ENCODE measurements around the gene APOC1. TPM values are rescaled to one million over a fixed set of nuclear protein-coding genes. Genes with fewer than 3 reads are reported as not detected.

The APOC1 gene
- total and polyA plus RNA-seq, 4 donors = 14.0 to 1,030 (median 217) TPM

DNA sequence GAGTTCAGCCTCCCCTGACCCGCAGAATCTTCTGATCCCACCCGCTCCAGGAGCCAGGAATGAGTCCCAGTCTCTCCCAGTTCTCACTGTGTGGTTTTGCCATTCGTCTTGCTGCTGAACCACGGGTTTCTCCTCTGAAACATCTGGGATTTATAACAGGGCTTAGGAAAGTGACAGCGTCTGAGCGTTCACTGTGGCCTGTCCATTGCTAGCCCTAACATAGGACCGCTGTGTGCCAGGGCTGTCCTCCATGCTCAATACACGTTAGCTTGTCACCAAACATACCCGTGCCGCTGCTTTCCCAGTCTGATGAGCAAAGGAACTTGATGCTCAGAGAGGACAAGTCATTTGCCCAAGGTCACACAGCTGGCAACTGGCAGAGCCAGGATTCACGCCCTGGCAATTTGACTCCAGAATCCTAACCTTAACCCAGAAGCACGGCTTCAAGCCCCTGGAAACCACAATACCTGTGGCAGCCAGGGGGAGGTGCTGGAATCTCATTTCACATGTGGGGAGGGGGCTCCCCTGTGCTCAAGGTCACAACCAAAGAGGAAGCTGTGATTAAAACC lies 9.9 kb upstream of the APOC1 start:
- no peaks in the 10 kb centered on the region for H3K9me3 ChIP-seq (ENCODE audit: control insufficient read depth in 4 of 4, insufficient read depth in 3 of 4, low read length in 3 of 4)
- H3K4me1 ChIP-seq (ENCODE audit: control insufficient read depth in 5 of 5, insufficient read depth in 5 of 5, low read length in 5 of 5) = peaks cover 0 to 16% (median 0%) of the 10 kb centered on the region in 5 donors
- DNase-seq (no peak), ATAC-seq (ENCODE audit: insufficient read depth, low FRiP score) (no peak)
- TF ChIP-seq CTCF (IDR thresholded peaks at IDR 0.05; ENCODE audit: control extremely low read depth, extremely low read depth) = no peak
- 73 to 84% methylated on average over 12 of the region's 12 CpGs for WGBS, 2 donors
- H3K36me3 ChIP-seq (ENCODE audit: control insufficient read depth in 4 of 4, insufficient read depth in 4 of 4, low read length in 4 of 4) = peaks cover 7 to 27% (median 16%) of the 10 kb centered on the region in 4 donors
- no peak overlapping the region for H3K9ac ChIP-seq (ENCODE audit: insufficient read depth in 1 of 2, low read length in 2 of 2)
- no peak overlapping the region for H3K4me3 ChIP-seq
- H3K27me3 ChIP-seq (ENCODE audit: control insufficient read depth in 3 of 3, insufficient read depth in 3 of 3, low read length in 2 of 3) = no peaks in the 10 kb centered on the region
- H3K27ac ChIP-seq (ENCODE audit: low read depth in 1 of 2, low read length in 1 of 2) = no peak overlapping the region

DNA sequence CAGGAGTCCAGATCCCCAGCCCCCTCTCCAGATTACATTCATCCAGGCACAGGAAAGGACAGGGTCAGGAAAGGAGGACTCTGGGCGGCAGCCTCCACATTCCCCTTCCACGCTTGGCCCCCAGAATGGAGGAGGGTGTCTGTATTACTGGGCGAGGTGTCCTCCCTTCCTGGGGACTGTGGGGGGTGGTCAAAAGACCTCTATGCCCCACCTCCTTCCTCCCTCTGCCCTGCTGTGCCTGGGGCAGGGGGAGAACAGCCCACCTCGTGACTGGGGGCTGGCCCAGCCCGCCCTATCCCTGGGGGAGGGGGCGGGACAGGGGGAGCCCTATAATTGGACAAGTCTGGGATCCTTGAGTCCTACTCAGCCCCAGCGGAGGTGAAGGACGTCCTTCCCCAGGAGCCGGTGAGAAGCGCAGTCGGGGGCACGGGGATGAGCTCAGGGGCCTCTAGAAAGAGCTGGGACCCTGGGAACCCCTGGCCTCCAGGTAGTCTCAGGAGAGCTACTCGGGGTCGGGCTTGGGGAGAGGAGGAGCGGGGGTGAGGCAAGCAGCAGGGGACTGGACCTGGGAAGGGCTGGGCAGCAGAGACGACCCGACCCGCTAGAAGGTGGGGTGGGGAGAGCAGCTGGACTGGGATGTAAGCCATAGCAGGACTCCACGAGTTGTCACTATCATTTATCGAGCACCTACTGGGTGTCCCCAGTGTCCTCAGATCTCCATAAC lies 8.8 kb upstream of the APOC1 start, which contains the start of gene APOE:
APOE (plus strand) TSS at position 360 of the 724 bp plus-strand sequence. CDS start 829 bp downstream, outside the sequence.
- no peak within 1 kb of the TSS for H3K27ac ChIP-seq (ENCODE audit: low read depth in 1 of 2, low read length in 1 of 2)
- H3K4me1 ChIP-seq (ENCODE audit: control insufficient read depth in 5 of 5, insufficient read depth in 5 of 5, low read length in 5 of 5) = peaks cover 0 to 18% (median 0%) of the 10 kb centered on the region in 5 donors
- peak; percentile 4 for ATAC-seq (ENCODE audit: insufficient read depth, low FRiP score)
- DNase-seq = peak; percentile 31 to 39 (median 39)
- WGBS, 2 donors = 1 to 3% methylated on average over 19 to 20 of the region's 20 CpGs
- peak within 1 kb of the TSS in 1 of 2 donors; percentile 92 for H3K9ac ChIP-seq (ENCODE audit: insufficient read depth in 1 of 2, low read length in 2 of 2)
- H3K36me3 ChIP-seq (ENCODE audit: control insufficient read depth in 4 of 4, insufficient read depth in 4 of 4, low read length in 4 of 4) = peaks cover 4 to 23% (median 8%) of the 10 kb centered on the region in 4 donors
- peak within 1 kb of the TSS; percentile 0 for H3K4me3 ChIP-seq
- H3K27me3 ChIP-seq (ENCODE audit: control insufficient read depth in 3 of 3, insufficient read depth in 3 of 3, low read length in 2 of 3) = no peaks in the 10 kb centered on the region
- TF ChIP-seq CTCF (IDR thresholded peaks at IDR 0.05; ENCODE audit: control extremely low read depth, extremely low read depth) = no peak
- no peaks in the 10 kb centered on the region for H3K9me3 ChIP-seq (ENCODE audit: control insufficient read depth in 4 of 4, insufficient read depth in 3 of 4, low read length in 3 of 4)

- Histone ChIP-seq H3K27me3 (ENCODE audit: control insufficient read depth in 3 of 3, insufficient read depth in 3 of 3, low read length in 2 of 3) (no peaks in the 10 kb centered on the region), H3K4me1 (ENCODE audit: control insufficient read depth in 5 of 5, insufficient read depth in 5 of 5, low read length in 5 of 5) (peaks cover 0 to 31% (median 6%) of the 10 kb centered on the region in 5 donors), H3K27ac (ENCODE audit: low read depth in 1 of 2, low read length in 1 of 2) (no peak overlapping the region), H3K9me3 (ENCODE audit: control insufficient read depth in 4 of 4, insufficient read depth in 3 of 4, low read length in 3 of 4) (peaks cover 0 to 1% (median 0%) of the 10 kb centered on the region in 4 donors), H3K4me3 (no peak overlapping the region), H3K36me3 (ENCODE audit: control insufficient read depth in 4 of 4, insufficient read depth in 4 of 4, low read length in 4 of 4) (peaks cover under 1 to 9% (median 3%) of the 10 kb centered on the region in 4 donors), H3K9ac (ENCODE audit: insufficient read depth in 1 of 2, low read length in 2 of 2) (no peak overlapping the region)
- no peak for DNase-seq
- WGBS, 2 donors = 93 to 96% methylated on average over 11 to 12 of the region's 12 CpGs
- no peak for TF ChIP-seq CTCF (IDR thresholded peaks at IDR 0.05; ENCODE audit: control extremely low read depth, extremely low read depth)
- no peak for ATAC-seq (ENCODE audit: insufficient read depth, low FRiP score)
These were observed 6.8 kb upstream of the APOC1 start for GRCh38 chr19:44907613-44908012.

Data from lung (tissue), 12 donors.